Measurements from ENCODE around the gene STING1.

GRCh38 chr5:139445325-139446170 is 37.0 kb downstream of the STING1 start:
- TF ChIP-seq CTCF (IDR thresholded peaks at IDR 0.05; ENCODE audit: insufficient read depth, low read length, poor library complexity, severe bottlenecking), result no peak
- no peak for TF ChIP-seq EZH2phosphoT487 (conservative IDR thresholded peaks at IDR 0.05; ENCODE audit: low read length)
